ENCODE measurements around the gene HPCAL4.

- no peak for TF ChIP-seq CTCF (IDR thresholded peaks at IDR 0.05)
- no peak for TF ChIP-seq POLR2A (IDR thresholded peaks at IDR 0.05)
- TF ChIP-seq POLR2AphosphoS5 (IDR thresholded peaks at IDR 0.05): no peak
- TF ChIP-seq EP300 (IDR thresholded peaks at IDR 0.05; ENCODE audit: low read depth): no peak
Observed at GRCh38 chr1:39680751-39681150, 10.5 kb downstream of the HPCAL4 start.
